GM10248 (cell line): ENCODE results near the gene NPVF.

Source experiments
- CTCF ChIA-PET: fragments of 300-600 bp; sonication (Branson Sonifier 250); formaldehyde crosslinking; extraction: SDS; loops from one replicate; lab custom pipeline; 2021; ENCODE audit warnings: antibody characterized with exemption; lab: Yijun Ruan, JAX
- POLR2A ChIA-PET: fragments of 350-650 bp; sonication (Branson Sonifier 250); formaldehyde crosslinking; extraction: SDS; loops from one replicate; lab custom pipeline; 2020; ENCODE audit warnings: antibody characterized with exemption; lab: Yijun Ruan, JAX
- DNase-seq: peaks from one replicate; pipeline ENCODE4 v3.0.0; 2012; ENCODE audit errors: extremely low spot score
- CTCF ChIP-seq: IDR thresholded peaks from 2 replicates; pipeline ENCODE4 v1.5.1; 2012; ENCODE audit warnings: mild to moderate bottlenecking, low read depth; ENCODE audit errors: extremely low read depth, missing control alignments, control extremely low read depth

The NPVF gene

DNA sequence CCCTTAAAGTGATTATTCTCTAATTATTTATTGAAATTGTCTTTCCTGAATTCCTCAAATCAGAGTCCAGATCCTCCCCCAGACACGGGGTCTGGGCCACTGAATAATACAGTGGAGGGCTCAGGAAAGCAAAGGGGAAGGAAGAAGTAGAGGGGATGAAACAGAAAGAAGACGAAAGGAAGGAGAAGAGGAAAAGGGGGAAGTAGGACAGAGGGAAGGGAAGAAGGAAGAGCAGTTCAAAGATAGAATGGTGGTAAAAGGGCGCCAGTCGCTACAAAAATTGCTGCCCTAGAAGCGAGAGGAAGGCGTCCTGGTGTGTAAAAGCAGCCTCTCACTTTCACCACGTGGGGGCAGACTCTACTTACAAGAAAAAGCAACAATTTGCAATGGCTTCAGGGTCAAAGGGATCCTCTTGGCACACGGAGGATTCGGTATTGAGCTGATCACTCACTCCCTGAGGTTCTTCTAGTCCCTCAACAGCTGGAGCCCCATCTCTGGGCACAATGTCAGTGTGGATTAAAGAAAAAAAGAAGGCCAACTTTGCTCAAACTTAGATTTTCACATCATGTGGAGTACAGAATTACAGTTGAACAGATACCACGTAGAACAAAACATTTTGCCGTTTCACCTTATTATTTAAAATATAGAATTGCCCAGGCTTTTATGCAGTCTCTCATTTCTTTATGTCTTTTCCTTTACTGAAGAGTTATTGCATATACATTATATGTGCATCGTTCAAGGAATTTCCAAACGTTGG, 31.4 kb upstream of the NPVF start:
- ChIA-PET POLR2A (no interaction called here), CTCF (interaction anchor here (0.6 to 4.5 kb wide), 15 partner anchors 9 to 592 kb away, joined by 3 to 66 read pairs (median 5); a partner anchor contains a TSS)
- peak; percentile 72 for TF ChIP-seq CTCF
- peak; percentile 52 for DNase-seq

- DNase-seq, result no peak
- no peak for TF ChIP-seq CTCF
- ChIA-PET CTCF (interaction anchor here (1.1 to 3.2 kb wide), 5 partner anchors 9 to 595 kb away, joined by 3 to 22 read pairs (median 5); no protein-coding TSS in a partner anchor), POLR2A (no interaction called here)
Observed at GRCh38 chr7:25256333-25256819, 28.1 kb upstream of the NPVF start.

GRCh38 chr7:25255611-25256332, 27.5 kb upstream of the NPVF start:
- ChIA-PET POLR2A (no interaction called here), CTCF (interaction anchor here (1.1 to 3.2 kb wide), 5 partner anchors 10 to 596 kb away, joined by 3 to 22 read pairs (median 5); no protein-coding TSS in a partner anchor)
- no peak for DNase-seq
- no peak for TF ChIP-seq CTCF

DNA sequence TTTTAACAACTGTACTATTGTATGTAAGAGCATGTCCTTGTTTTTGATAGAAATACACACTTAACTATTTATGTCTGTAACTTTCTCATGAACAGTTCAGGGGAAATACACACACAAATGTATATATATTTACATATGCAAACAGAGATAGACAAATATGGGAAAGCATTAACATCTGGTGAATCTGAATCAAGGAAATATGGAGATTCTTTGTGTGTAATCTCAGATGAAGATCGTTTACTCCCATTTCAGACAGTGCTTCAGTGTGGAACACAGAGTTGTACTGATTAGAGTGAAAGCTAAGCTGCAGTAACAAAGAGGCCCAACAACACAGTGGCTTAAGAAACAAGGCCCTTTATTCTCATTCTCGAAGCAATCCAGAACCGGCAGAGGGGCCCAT, 26.3 kb upstream of the NPVF start:
- DNase-seq, result no peak
- ChIA-PET POLR2A (no interaction called here), CTCF (interaction anchor here (2.3 to 3.2 kb wide), 2 partner anchors 11 to 312 kb away, joined by 11 to 22 read pairs; no protein-coding TSS in a partner anchor)
- no peak for TF ChIP-seq CTCF

DNA sequence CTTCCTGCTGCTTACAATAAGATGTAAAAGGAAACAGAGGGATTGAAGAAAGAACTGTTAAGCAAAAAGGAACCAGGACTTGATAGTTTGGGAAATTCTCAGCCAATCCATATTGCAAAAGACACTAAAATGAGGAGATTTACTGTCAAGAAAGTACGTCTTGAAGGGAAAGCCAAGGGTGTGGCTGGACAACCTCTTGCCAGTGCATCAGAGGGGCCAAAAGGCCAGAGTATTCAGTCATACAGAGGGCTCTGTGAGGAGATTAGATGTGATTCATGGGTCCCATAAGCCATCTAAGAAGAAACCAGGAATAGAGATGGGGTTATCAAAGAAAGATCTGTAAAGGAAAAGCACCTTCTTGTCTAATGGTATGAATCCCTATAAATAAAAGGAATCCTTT, 25.4 kb upstream of the NPVF start:
- TF ChIP-seq CTCF, result no peak
- DNase-seq, result no peak
- ChIA-PET POLR2A (no interaction called here), CTCF (no interaction called here)

DNA sequence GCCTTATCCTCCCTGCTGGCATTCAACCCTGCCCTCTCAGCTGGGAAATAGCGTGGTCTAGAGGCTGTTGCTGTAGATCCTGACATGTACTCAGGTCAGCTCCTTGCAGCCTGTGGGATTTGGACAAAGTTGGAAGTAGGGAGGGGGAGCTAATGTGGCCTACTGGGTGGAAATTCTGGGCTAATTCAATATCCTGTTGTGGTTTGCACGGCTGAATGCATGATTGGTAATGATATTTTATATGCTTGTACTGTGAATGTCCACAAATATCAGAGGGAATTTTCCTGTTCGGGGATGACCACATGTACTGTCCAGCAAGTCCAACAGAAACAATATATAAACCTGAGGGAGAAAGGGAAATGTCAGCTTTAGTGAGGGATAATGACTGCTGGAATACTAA, 22.1 kb upstream of the NPVF start:
- DNase-seq, result no peak
- TF ChIP-seq CTCF, result no peak
- ChIA-PET CTCF (interaction anchor here (0.8 to 1.7 kb wide), 4 partner anchors 8 to 315 kb away, joined by 3 to 7 read pairs (median 4); no protein-coding TSS in a partner anchor), POLR2A (no interaction called here)
